Testis (tissue), 3 donors: ENCODE measurements around the gene FBLN5. TPM values are rescaled to one million over a fixed set of nuclear protein-coding genes. Genes with fewer than 3 reads are reported as not detected.

Experiments
- DNase-seq: peaks from one replicate; pipeline ENCODE4 v3.0.0-alpha.2; 2019
- H3K27ac ChIP-seq, 2 donors: fragments of 200-600 bp; sonication (generic); one replicate each; pipeline ENCODE4 v1.5.1; 2019
- H3K27me3 ChIP-seq: fragments of 200-600 bp; sonication (generic); one replicate; pipeline ENCODE4 v1.5.1; 2019
- H3K36me3 ChIP-seq: fragments of 200-600 bp; sonication (generic); one replicate; pipeline ENCODE4 v1.5.1; 2017; ENCODE audit warnings: low read depth; ENCODE audit errors: missing control alignments
- H3K4me1 ChIP-seq: fragments of 200-600 bp; sonication (generic); one replicate; pipeline ENCODE4 v1.5.1; 2019
- H3K4me3 ChIP-seq, 2 donors: fragments of 200-600 bp; sonication (generic); one replicate each; pipeline ENCODE4 v1.5.1; 2017 to 2019
- H3K9me3 ChIP-seq: fragments of 200-600 bp; sonication (generic); one replicate; pipeline ENCODE4 v1.5.1; 2017
- CTCF ChIP-seq, 3 experiments: fragments of 450-650 bp in 2 of 3; fragments of 200-600 bp in 1 of 3; sonication (generic) in 1 of 3; IDR thresholded peaks; one replicate each; pipeline ENCODE4 v1.5.1; 2016 to 2019; ENCODE audit warnings: antibody characterized with exemption in 3 of 3, mild to moderate bottlenecking in 2 of 3, moderate library complexity in 1 of 3
- POLR2A ChIP-seq: fragments of 450-650 bp; IDR thresholded peaks from one replicate; pipeline ENCODE4 v1.6.1; 2017; ENCODE audit warnings: antibody characterized with exemption, mild to moderate bottlenecking, moderate library complexity
- WGBS, 2 donors: methylation state at CpG; one replicate each; pipeline ENCODE4 v1.1.5; 2018; 5-methylcytosine and 5-hydroxymethylcytosine counted together
- intact Hi-C: fragments of 100-400 bp; cut with DNase I; formaldehyde crosslinking; loops from one replicate; pipeline ENCODE4 v1.15.1; 2023; ENCODE audit warnings: low total_unique reads
- polyA plus RNA-seq: library from polyadenylated mRNA; stranded (reverse); fragments of 350-450 nt; fragmentation: Illumina TruSeq; extraction: RNeasy Lipid Tissue Mini Kit (QIAGEN cat#74804); gene quantifications from one replicate; pipeline ENCODE4 v1.2.3, GENCODE V29; 2014; ENCODE audit warnings: low read depth, low replicate concordance; ENCODE audit not compliant: insufficient read depth
- total RNA-seq, 2 donors: library from RNA; depleted of rRNA; stranded (reverse); fragments of >200 nt; gene quantifications; one replicate each; pipeline ENCODE4 v1.2.3, GENCODE V29; 2016

FBLN5 gene
- total and polyA plus RNA-seq, 3 donors from 2014 or later = 88.1 to 118 (median 110) TPM

- no peaks in the 10 kb centered on the region for H3K4me1 ChIP-seq
- TF ChIP-seq POLR2A (no peak), CTCF (IDR thresholded peaks at IDR 0.05) (no peak)
- no peaks in the 10 kb centered on the region for H3K9me3 ChIP-seq
- no peaks in the 10 kb centered on the region for H3K27me3 ChIP-seq
- intact Hi-C loops = no loop called here
- no peak overlapping the region for H3K4me3 ChIP-seq
- H3K36me3 ChIP-seq = no peaks in the 10 kb centered on the region
- no peak overlapping the region for H3K27ac ChIP-seq
- 81 to 86% methylated on average over 2 of the region's 2 CpGs for WGBS, 2 donors
- DNase-seq = no peak
Observed at GRCh38 chr14:91861091-91861490, 86.4 kb downstream of the FBLN5 start.

- TF ChIP-seq CTCF (IDR thresholded peaks at IDR 0.05) (no peak), POLR2A (no peak)
- no peak for DNase-seq
- intact Hi-C loops = no loop called here
Observed at GRCh38 chr14:91860238-91860637, 87.3 kb downstream of the FBLN5 start.

GRCh38 chr14:91858536-91859275, 88.8 kb downstream of the FBLN5 start:
- DNase-seq = no peak
- Histone ChIP-seq H3K36me3 (no peaks in the 10 kb centered on the region), H3K27ac (no peak overlapping the region), H3K27me3 (no peaks in the 10 kb centered on the region), H3K4me3 (no peak overlapping the region), H3K4me1 (peaks cover 7% of the 10 kb centered on the region), H3K9me3 (no peaks in the 10 kb centered on the region)
- 52 to 60% methylated on average over 7 to 8 of the region's 8 CpGs for WGBS, 2 donors
- no peak for TF ChIP-seq POLR2A
- intact Hi-C loops = no loop called here

More at GRCh38 chr14:91860238-91860637, 87.3 kb downstream of the FBLN5 start:
- H3K9me3 ChIP-seq = no peaks in the 10 kb centered on the region
- no peaks in the 10 kb centered on the region for H3K4me1 ChIP-seq
- H3K4me3 ChIP-seq = no peak overlapping the region
- H3K27ac ChIP-seq = no peak overlapping the region
- no peaks in the 10 kb centered on the region for H3K27me3 ChIP-seq
- no peaks in the 10 kb centered on the region for H3K36me3 ChIP-seq

- TF ChIP-seq CTCF (IDR thresholded peaks at IDR 0.05) = no peak
- TF ChIP-seq POLR2A = no peak
Observed at GRCh38 chr14:91857614-91858013, 89.9 kb downstream of the FBLN5 start.

GRCh38 chr14:91854327-91854934, 93.1 kb downstream of the FBLN5 start:
- Histone ChIP-seq H3K4me3 (no peak overlapping the region), H3K9me3 (no peaks in the 10 kb centered on the region), H3K27me3 (no peaks in the 10 kb centered on the region), H3K27ac (peak overlapping the region in 1 of 2 donors; percentile 77), H3K4me1 (peaks cover 11% of the 10 kb centered on the region), H3K36me3 (no peaks in the 10 kb centered on the region)
- TF ChIP-seq CTCF (IDR thresholded peaks at IDR 0.05) = no peak
- TF ChIP-seq POLR2A = no peak
- intact Hi-C loops = no loop called here
- WGBS, 2 donors = 57 to 70% methylated on average over 2 of the region's 2 CpGs
- DNase-seq = no peak

More at GRCh38 chr14:91857614-91858013, 89.9 kb downstream of the FBLN5 start:
- no peaks in the 10 kb centered on the region for H3K27me3 ChIP-seq
- no peaks in the 10 kb centered on the region for H3K36me3 ChIP-seq
- H3K4me1 ChIP-seq = peaks cover 11% of the 10 kb centered on the region
- no peaks in the 10 kb centered on the region for H3K9me3 ChIP-seq
- WGBS, 2 donors = 90 to 97% methylated on average over 2 of the region's 2 CpGs
- intact Hi-C loops = no loop called here
- no peak for DNase-seq
- no peak overlapping the region for H3K4me3 ChIP-seq
- H3K27ac ChIP-seq = no peak overlapping the region
